Muscle layer of colon (tissue), 2 donors: Measurements from ENCODE around the gene WASF2.
"Not testable (repeated sequence)": the region's sequence is repeated elsewhere in the genome, so short reads cannot be mapped to it uniquely, and the experiment has no call there.

Experiments used
- H3K27ac ChIP-seq: one replicate; pipeline ENCODE4 v1.7.0; 2013; ENCODE audit warnings: low read depth, mild to moderate bottlenecking, low read length, moderate library complexity
- H3K27me3 ChIP-seq, 2 donors: one replicate each; pipeline ENCODE4 v1.7.0; 2013; ENCODE audit warnings: low read length in 2 of 2, mild to moderate bottlenecking in 2 of 2; ENCODE audit not compliant: insufficient read depth in 2 of 2, control insufficient read depth in 1 of 2
- H3K36me3 ChIP-seq: one replicate; pipeline ENCODE4 v1.7.0; 2013; ENCODE audit warnings: mild to moderate bottlenecking, low read length; ENCODE audit not compliant: insufficient read depth
- H3K4me1 ChIP-seq: one replicate; pipeline ENCODE4 v1.7.0; 2013; ENCODE audit warnings: mild to moderate bottlenecking, low read length; ENCODE audit not compliant: insufficient read depth
- H3K4me3 ChIP-seq, 2 donors: one replicate each; pipeline ENCODE4 v1.7.0; 2013; ENCODE audit warnings: low read length in 2 of 2, low read depth in 1 of 2, mild to moderate bottlenecking in 1 of 2, moderate library complexity in 1 of 2
- H3K9ac ChIP-seq: one replicate; pipeline ENCODE4 v1.7.0; 2013; ENCODE audit warnings: low read length
- H3K9me3 ChIP-seq: one replicate; pipeline ENCODE4 v1.7.0; 2013; ENCODE audit warnings: mild to moderate bottlenecking, low read length
- donor health status: abdominal sarcoma.
- donor health status: Adenocarcinoma of cecum.

WASF2 gene

DNA sequence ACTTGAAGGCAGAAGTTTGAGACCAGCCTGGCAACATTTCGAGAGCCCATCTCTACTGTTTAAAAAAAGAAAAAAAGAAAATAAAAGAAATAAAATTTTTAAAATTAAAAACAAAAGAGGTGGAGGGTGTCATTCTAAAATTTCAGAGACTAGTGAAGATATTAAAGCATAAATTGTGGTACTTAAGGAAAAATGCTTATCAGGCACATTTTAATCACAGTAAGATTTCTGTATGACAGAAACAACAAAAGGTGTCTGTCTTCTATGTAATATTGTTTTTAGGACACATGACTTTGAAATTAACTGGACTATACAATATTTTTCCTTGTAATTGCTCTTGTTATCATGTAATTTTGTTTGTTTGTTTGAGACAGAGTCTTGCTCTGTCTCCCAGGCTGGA lies 4.6 kb downstream of the WASF2 start:
- Histone ChIP-seq H3K4me3 (no peak overlapping the region), H3K27ac (no peak overlapping the region), H3K9me3 (no peaks in the 10 kb centered on the region), H3K4me1 (peaks cover 46% of the 10 kb centered on the region), H3K36me3 (no peaks in the 10 kb centered on the region), H3K9ac (no peak overlapping the region), H3K27me3 (no peaks in the 10 kb centered on the region)

- no peak overlapping the region for H3K4me3 ChIP-seq
These were observed 6.3 kb downstream of the WASF2 start for GRCh38 chr1:27483659-27484058.

DNA sequence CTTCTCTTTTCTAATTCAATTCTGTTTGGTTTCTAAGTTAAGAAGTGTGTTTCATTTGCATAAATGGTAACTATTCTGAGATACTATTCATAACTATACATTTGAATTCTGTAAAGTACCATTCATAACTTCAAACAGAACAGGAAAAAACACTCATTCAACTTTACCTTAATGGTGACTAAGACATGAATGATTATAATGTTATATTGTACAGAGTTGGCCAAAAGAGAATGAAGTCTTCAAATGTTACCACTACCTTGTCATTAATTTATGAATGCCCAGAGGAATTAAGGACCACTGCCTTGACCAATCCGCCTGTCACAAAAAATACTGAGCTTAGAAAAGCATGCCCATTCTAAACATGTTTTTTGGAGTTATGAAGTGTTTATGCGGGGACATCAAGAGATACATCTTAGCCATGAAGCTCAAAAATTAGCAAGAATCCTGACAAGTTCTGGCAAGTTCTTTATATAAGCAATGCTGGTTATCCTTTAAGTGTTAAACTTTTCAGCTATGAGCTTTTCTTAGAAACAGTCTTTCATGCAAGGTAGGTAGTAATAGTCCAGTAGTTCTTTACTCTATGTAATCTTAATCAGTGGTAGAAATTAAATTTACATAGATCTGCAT lies 7.9 kb downstream of the WASF2 start:
- no peaks in the 10 kb centered on the region for H3K36me3 ChIP-seq
- H3K4me3 ChIP-seq, result no peak overlapping the region
- H3K4me1 ChIP-seq, result peaks cover 38% of the 10 kb centered on the region
- no peaks in the 10 kb centered on the region for H3K9me3 ChIP-seq
- no peaks in the 10 kb centered on the region for H3K27me3 ChIP-seq
- no peak overlapping the region for H3K27ac ChIP-seq
- no peak overlapping the region for H3K9ac ChIP-seq

More at GRCh38 chr1:27483659-27484058, 6.3 kb downstream of the WASF2 start:
- Histone ChIP-seq H3K9me3 (no peaks in the 10 kb centered on the region), H3K9ac (no peak overlapping the region), H3K4me1 (peaks cover 43% of the 10 kb centered on the region), H3K27me3 (no peaks in the 10 kb centered on the region), H3K27ac (no peak overlapping the region), H3K36me3 (no peaks in the 10 kb centered on the region)

DNA sequence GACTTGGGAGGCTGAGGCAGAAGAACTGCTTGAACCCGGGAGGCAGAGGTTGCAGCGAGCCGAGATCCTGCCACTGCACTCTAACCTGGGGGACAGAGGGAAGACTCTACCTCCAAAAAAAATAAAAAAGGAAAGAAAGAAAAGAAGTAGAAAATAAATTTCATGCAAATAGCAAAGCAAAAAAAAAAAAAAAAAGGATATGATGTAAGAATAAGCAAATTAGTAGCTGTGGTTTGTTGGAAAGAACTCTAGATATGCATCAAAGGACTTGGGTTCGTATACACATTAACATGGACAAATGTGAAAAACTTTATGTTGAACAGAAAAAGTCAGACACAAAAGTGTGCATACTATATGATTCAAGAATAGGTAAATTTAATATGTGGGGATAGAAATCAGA lies 11.9 kb downstream of the WASF2 start:
- no peak overlapping the region for H3K27ac ChIP-seq
- H3K4me1 ChIP-seq, result peaks cover 53% of the 10 kb centered on the region
- no peak overlapping the region for H3K9ac ChIP-seq

GRCh38 chr1:27476237-27476636 lies 13.7 kb downstream of the WASF2 start:
- peaks cover 46% of the 10 kb centered on the region for H3K4me1 ChIP-seq
- no peak overlapping the region for H3K4me3 ChIP-seq
- H3K27ac ChIP-seq, result no peak overlapping the region
- H3K9ac ChIP-seq, result no peak overlapping the region
- no peaks in the 10 kb centered on the region for H3K27me3 ChIP-seq
- H3K9me3 ChIP-seq, result no peaks in the 10 kb centered on the region
- H3K36me3 ChIP-seq, result no peaks in the 10 kb centered on the region

More for the DNA sequence above, 11.9 kb downstream of the WASF2 start:
- Histone ChIP-seq H3K9me3 (no peaks in the 10 kb centered on the region), H3K4me3 (no peak overlapping the region), H3K36me3 (no peaks in the 10 kb centered on the region), H3K27me3 (no peaks in the 10 kb centered on the region)

- no peaks in the 10 kb centered on the region for H3K27me3 ChIP-seq
- no peak overlapping the region for H3K9ac ChIP-seq
- no peaks in the 10 kb centered on the region for H3K36me3 ChIP-seq
- H3K9me3 ChIP-seq, result no peaks in the 10 kb centered on the region
- H3K27ac ChIP-seq, result no peak overlapping the region
- H3K4me3 ChIP-seq, result no peak overlapping the region
- peaks cover 46% of the 10 kb centered on the region for H3K4me1 ChIP-seq
These were observed 14.2 kb downstream of the WASF2 start for GRCh38 chr1:27475720-27476119.

GRCh38 chr1:27473755-27474154 lies 16.2 kb downstream of the WASF2 start:
- H3K27ac ChIP-seq, result no peak overlapping the region
- H3K9me3 ChIP-seq, result no peaks in the 10 kb centered on the region
- no peaks in the 10 kb centered on the region for H3K27me3 ChIP-seq
- no peak overlapping the region for H3K4me3 ChIP-seq
- peaks cover 46% of the 10 kb centered on the region for H3K4me1 ChIP-seq
- no peak overlapping the region for H3K9ac ChIP-seq
- no peaks in the 10 kb centered on the region for H3K36me3 ChIP-seq

- not testable (repeated sequence) for H3K36me3 ChIP-seq, H3K27ac ChIP-seq, H3K9ac ChIP-seq, H3K9me3 ChIP-seq, H3K4me3 ChIP-seq, H3K27me3 ChIP-seq
- H3K4me1 ChIP-seq, result peaks cover 44% of the 10 kb centered on the region
These were observed 17.9 kb downstream of the WASF2 start for GRCh38 chr1:27472098-27472497.

- H3K9ac ChIP-seq, result no peak overlapping the region
- no peaks in the 10 kb centered on the region for H3K27me3 ChIP-seq
- H3K4me1 ChIP-seq, result peaks cover 40% of the 10 kb centered on the region
- no peak overlapping the region for H3K4me3 ChIP-seq
- no peak overlapping the region for H3K27ac ChIP-seq
- no peaks in the 10 kb centered on the region for H3K9me3 ChIP-seq
- H3K36me3 ChIP-seq, result no peaks in the 10 kb centered on the region
These were observed 18.5 kb downstream of the WASF2 start for GRCh38 chr1:27471477-27471876.

DNA sequence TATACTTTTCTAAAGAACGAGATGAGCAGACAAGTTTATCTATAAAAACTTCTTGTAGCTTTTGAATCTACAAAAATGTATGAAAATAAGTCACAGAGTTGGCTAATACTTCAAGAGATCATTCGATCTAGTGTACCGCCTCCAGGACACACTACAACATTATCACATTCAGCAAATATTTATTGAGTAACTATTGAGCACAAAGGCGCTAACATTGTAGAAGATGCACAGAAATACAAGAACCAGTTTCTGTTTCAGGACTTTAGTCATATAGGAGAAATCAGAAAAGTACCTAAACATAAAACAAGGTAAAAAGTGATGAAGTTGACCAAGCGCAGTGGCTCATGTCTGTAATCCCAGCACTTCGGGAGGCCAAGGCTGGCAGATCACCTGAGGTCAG lies 20.6 kb downstream of the WASF2 start:
- no peak overlapping the region for H3K4me3 ChIP-seq
- no peak overlapping the region for H3K27ac ChIP-seq
- H3K36me3 ChIP-seq, result no peaks in the 10 kb centered on the region
- no peak overlapping the region for H3K9ac ChIP-seq
- H3K9me3 ChIP-seq, result no peaks in the 10 kb centered on the region
- H3K4me1 ChIP-seq, result peaks cover 26% of the 10 kb centered on the region
- H3K27me3 ChIP-seq, result no peaks in the 10 kb centered on the region

DNA sequence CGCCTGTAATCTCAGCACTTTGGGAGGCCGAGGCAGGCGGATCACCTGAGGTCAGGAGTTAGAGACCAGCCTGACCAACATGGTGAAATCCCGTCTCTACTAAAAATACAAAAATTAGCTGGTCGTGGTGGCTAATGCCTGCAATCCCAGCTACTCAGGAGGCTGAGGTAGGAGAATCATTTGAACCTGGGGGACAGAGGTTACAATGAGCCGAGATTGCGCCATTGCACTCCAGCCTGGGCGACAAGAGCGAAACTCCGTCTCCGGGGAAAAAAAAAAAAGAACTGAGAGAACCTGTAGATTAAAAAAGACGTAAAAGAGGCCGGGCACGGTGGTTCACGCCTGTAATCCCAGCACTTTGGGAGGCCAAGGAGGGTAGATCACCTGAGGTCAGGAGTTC lies 21.6 kb downstream of the WASF2 start:
- H3K9ac ChIP-seq, H3K36me3 ChIP-seq, H3K9me3 ChIP-seq, H3K4me3 ChIP-seq, H3K27me3 ChIP-seq, H3K27ac ChIP-seq: not testable (repeated sequence)
- peaks cover 17% of the 10 kb centered on the region for H3K4me1 ChIP-seq

- Histone ChIP-seq H3K9ac (no peak overlapping the region), H3K4me3 (no peak overlapping the region), H3K9me3 (no peaks in the 10 kb centered on the region), H3K4me1 (peaks cover 14% of the 10 kb centered on the region), H3K36me3 (no peaks in the 10 kb centered on the region), H3K27me3 (no peaks in the 10 kb centered on the region), H3K27ac (no peak overlapping the region)
These were observed 24.9 kb downstream of the WASF2 start for GRCh38 chr1:27464926-27465647.
